Fibroblast of skin of right biceps (primary cell): ENCODE data around the gene TPM4.
A peak's percentile ranks its signal among the peaks of the same experiment; 100 is the strongest.
"Not testable (repeated sequence)": the region's sequence is repeated elsewhere in the genome, so short reads cannot be mapped to it uniquely, and the experiment has no call there.

Experiments used
- DNase-seq: peaks from one replicate; pipeline ENCODE4 v3.0.0-alpha.2; 2013

Gene TPM4

GRCh38 chr19:16076154-16076957, at the start of gene TPM4:
TPM4 (plus strand) TSS chr19:16076495; CDS start chr19:16076566, 71 bp downstream.
- DNase-seq: peak; percentile 98

GRCh38 chr19:16026756-16027155, 49.5 kb upstream of the TPM4 start:
- no peak for DNase-seq

DNA sequence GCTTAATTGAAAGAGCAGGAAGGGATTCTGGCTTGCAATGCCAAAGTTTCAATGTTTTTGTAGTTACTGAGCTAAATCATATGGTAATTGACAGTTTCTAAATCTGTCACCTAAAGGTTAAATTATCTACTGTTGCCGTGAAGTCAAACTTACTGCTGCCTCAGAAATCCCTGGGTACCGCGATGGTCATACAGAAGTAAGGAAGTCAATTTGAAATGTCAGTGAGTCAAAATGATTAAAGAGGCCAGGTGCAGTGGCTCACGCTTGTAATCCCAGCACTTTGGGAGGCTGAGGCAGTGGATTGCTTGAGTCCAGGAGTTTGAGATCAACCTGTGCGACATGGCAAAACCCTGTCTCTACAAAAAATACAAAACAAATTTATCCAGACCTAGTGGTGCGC, 48.8 kb upstream of the TPM4 start:
- DNase-seq: no peak

GRCh38 chr19:16030155-16030554, 46.1 kb upstream of the TPM4 start:
- not testable (repeated sequence) for DNase-seq

GRCh38 chr19:16030964-16031871, 45.1 kb upstream of the TPM4 start:
- no peak for DNase-seq

DNA sequence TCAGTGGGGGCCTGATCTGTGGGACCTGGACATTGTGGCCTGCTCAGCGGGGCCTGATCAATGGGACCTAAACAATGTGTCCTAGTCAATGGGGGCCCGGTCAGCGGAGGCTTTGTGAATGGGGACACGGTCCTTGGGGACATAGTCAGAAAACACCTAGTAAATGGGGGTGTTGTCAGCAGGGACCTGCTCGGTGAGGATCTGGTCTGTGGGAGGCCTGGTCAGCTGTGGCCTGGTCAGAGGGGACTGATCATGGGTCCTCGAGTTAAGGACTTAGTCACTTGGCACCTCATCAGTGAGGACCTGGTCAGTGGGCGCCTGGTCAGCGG, 44.5 kb upstream of the TPM4 start:
- no peak for DNase-seq

DNA sequence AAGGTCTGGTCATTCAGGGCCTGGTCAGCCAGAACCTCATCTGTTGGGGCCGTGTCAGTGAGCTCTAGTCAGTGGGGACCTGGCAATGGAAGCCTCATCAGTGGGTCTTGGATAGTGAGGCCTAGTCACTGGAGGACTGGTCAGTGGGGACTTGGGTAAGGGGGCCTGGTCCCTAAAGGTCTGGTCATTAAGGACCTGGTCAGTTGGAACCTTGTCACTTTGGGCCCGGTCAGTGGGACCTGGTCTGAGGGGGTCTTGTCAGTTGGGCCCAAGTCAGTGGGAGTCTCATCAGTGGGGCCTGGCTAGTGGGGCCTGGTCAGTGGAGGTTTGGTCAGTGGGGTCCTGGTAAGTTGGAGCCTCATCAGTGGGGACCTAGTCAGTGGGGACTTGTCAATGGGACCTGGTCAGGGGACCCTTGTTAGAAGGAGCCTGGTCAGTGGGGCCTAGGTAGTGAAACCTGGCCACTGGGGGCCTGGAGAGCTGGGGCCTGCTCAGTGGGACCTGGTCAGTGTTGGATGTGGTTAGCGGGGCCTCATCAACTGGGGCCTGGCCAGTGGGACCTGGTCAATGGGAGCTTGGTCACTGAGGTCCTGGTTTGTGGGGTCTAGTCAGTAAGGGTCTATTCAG, 43.7 kb upstream of the TPM4 start:
- no peak for DNase-seq

DNA sequence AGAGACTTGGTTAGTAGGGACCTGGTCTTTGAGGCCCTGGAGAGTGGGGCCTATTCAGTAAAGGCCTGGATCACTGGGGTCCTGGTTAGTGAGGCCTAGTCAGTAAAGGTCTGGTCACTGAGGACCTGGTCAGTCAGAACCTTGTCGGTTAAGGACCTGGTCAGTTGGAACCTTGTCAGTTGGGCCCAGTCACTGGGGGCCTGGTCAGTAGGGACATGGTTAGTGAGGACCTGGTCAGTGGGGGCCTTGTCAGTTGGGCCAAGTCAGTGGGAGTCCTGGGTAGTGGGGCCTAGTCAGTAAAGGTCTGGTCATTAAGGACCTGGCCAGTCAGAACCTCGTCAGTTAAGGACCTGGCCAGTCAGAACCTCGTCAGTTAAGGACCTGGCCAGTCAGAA, 43.2 kb upstream of the TPM4 start:
- DNase-seq: no peak

GRCh38 chr19:16033721-16034120, 42.6 kb upstream of the TPM4 start:
- no peak for DNase-seq

- DNase-seq: no peak
These were observed 42.1 kb upstream of the TPM4 start for GRCh38 chr19:16034180-16034579.

- no peak for DNase-seq
These were observed 41.2 kb upstream of the TPM4 start for GRCh38 chr19:16034958-16035560.

DNA sequence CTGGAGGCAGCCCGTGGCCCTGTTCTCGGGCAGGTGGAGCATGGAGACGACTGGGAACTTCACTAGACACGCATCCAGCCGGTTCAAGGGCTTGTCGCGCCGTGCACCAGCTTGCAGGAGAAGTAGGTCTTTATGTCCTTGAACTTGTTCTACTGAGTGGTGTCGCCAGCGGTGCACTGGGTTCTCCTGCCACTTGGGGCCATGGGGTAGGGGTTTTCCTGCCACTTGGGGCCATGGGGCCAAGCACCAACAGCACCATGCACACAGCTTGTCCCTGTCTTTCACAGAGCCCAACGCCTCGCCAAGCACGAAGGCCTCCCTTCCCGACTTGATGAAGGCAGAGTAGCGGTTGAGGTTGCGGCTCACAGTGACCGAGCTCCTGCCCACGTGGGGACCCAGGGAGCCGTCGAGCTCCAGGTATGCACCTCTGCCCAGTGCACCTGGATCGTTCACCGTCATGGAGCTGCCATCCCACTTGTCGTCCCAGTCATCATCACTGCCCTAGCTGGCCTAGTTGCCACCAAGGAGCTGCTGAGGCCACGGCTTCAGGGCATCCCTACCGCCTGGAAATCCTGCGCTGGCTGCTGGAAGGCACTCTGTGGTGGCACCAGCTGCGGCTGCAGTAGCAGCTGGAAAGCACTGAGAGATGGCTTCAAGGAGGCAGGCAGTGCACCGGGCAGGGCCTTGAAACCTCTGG, 40.5 kb upstream of the TPM4 start:
- no peak for DNase-seq

GRCh38 chr19:16036397-16036925, 39.8 kb upstream of the TPM4 start:
- DNase-seq: no peak

- DNase-seq: no peak
These were observed 39.4 kb upstream of the TPM4 start for GRCh38 chr19:16036941-16037340.

DNA sequence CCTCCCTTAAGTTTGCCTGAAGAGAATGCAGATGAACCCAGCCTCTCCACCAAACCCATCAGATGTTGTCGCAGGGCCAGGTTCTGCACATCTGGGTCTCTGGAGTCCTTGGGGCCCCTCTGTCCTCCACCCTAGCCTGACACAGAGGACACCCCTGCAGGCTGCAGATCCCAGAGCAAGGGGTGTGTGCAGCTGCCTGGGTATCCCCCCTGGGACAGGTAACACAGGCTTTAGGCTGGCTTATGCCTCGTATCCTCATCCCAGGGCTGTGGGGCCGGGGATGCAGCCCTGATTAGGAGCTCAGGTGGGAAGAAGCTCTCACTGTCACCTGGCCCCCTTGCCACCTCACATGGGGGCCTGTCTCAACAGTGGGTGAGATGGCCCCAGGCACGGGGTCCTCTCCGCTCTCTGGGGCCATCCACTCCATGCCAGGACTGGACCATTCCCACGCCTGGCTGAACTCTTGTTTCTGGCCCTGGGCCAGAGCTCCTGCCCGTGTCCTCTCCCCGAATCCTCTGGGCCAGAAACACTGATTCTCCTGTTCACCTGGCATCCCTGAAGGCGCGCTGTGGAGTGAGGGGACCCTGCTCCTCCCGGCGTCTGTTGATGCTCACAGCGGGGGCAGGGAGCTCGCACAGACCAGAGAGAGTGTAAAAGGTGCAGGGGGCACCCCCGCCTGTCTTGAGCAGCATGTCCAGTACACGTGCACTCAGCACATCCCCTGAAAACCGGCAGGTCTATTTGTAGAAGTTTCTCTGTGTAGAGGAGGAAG, 38.7 kb upstream of the TPM4 start:
- no peak for DNase-seq

DNA sequence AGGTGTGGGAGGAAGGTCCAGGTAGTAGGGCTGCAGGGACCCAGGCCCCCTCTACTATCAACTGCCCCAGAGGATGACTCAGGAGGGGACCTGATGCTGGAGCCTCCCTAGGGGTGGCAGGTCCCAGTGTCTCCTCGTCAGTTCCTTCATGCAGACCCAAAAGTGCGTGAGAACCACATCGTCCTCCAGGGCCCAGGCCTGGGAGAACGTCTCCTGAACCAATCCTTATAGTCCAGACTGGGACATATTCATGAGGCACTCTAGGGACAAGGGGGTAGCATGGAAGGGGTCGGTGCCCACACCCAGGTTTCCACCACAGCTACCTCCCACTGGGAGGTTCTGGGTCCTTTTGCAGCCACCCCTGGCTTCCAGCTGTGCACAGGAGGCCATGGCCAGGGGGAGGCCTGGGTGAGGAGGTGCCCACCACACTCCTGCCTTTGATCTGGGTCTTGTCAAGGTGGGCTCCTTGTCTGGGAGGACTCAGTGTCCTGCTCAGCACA, 38.0 kb upstream of the TPM4 start:
- no peak for DNase-seq

GRCh38 chr19:16039081-16039480, 37.2 kb upstream of the TPM4 start:
- DNase-seq: no peak

- DNase-seq: no peak
These were observed 36.8 kb upstream of the TPM4 start for GRCh38 chr19:16039545-16039944.

GRCh38 chr19:16040642-16041041, 35.7 kb upstream of the TPM4 start:
- DNase-seq: peak; percentile 20

DNA sequence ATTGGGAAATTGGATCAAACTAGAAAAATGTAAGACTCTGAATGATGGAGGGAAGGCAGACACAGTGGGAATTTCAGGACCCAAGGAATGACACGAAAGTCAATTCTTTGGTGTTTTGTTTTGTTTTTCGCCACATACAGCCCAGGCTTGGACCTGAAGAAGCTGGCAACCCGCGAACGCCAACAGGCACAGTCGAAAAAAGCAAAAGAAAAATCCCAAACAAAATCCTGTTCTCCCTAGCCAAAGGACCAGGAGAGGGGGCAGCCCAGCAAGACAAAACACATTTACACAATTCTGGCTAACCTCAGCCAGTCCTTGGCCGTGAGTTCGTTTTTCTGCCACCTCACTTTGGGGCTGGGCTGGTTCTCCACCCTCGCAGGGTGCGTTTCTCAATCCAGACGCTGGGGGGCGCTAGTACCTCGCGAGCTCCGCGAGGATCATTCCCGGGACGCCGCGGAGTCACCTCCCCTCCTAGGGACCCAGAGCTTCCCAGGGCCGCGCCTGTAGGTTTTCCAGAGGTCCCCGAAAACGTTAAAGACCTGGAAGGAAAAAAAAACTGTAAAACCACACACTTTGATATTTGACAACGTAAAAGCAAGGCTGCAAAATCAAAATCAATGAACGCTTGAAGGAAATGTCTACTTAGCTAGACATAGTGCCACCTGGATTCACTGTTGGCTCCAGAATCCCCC, 34.9 kb upstream of the TPM4 start:
- DNase-seq: peak; percentile 70

DNA sequence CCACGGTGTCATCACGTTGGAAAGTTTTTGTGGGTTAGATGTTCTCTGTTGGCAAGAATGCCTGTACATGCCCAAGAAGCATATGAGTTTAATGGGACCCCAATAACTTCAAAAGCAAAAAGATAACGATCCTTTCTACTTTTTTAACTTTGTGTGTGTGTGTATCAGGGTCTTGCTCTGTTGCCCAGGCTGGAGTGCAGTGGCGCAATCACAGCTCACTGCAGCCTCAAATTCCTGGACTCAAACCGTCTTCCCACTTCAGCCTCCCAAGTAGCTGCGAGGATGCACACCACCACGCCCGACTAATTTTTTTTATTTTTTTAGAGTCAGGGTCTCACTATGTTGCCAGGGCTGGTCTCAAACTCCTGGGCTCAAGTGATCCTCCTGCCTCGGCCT, 34.3 kb upstream of the TPM4 start:
- no peak for DNase-seq
